ENCODE results near the gene NAA20.

The NAA20 gene

GRCh38 chr20:20052074-20052970, 35.2 kb downstream of the NAA20 start, which contains the start of the genes CFAP61 and CRNKL1:
Gene CFAP61, plus strand, starts transcription at chr20:20052532. Its CDS starts 4,122 bp downstream, at chr20:20056654.
Gene CRNKL1, minus strand, starts transcription at chr20:20052466. Its CDS starts 124 bp downstream, at chr20:20052342.
- H3K4me3 ChIP-seq (ENCODE audit: low read length): peak within 1 kb of the TSS; percentile 98
- peak; percentile 84 for DNase-seq (ENCODE audit: low read depth)
- TF ChIP-seq CTCF (conservative IDR thresholded peaks at IDR 0.05; ENCODE audit: low read depth, low read length): no peak

GRCh38 chr20:20060234-20060998, 43.3 kb downstream of the NAA20 start:
- no peak for DNase-seq (ENCODE audit: low read depth)
- no peak overlapping the region for H3K4me3 ChIP-seq (ENCODE audit: low read length)
- TF ChIP-seq CTCF (conservative IDR thresholded peaks at IDR 0.05; ENCODE audit: low read depth, low read length): no peak

GRCh38 chr20:20063941-20064702, 47.0 kb downstream of the NAA20 start:
- H3K4me3 ChIP-seq (ENCODE audit: low read length): no peak overlapping the region
- no peak for TF ChIP-seq CTCF (conservative IDR thresholded peaks at IDR 0.05; ENCODE audit: low read depth, low read length)

GRCh38 chr20:20065361-20065760, 48.2 kb downstream of the NAA20 start:
- DNase-seq (ENCODE audit: low read depth): no peak
- TF ChIP-seq CTCF (conservative IDR thresholded peaks at IDR 0.05; ENCODE audit: low read depth, low read length): no peak
- H3K4me3 ChIP-seq (ENCODE audit: low read length): no peak overlapping the region

More at GRCh38 chr20:20063941-20064702, 47.0 kb downstream of the NAA20 start:
- no peak for DNase-seq (ENCODE audit: low read depth)

GRCh38 chr20:20070871-20071726, 53.9 kb downstream of the NAA20 start:
- no peak for TF ChIP-seq CTCF (conservative IDR thresholded peaks at IDR 0.05; ENCODE audit: low read depth, low read length)
- H3K4me3 ChIP-seq (ENCODE audit: low read length): no peak overlapping the region
- no peak for DNase-seq (ENCODE audit: low read depth)

GRCh38 chr20:20073801-20074371, 56.7 kb downstream of the NAA20 start:
- no peak for TF ChIP-seq CTCF (conservative IDR thresholded peaks at IDR 0.05; ENCODE audit: low read depth, low read length)
- no peak overlapping the region for H3K4me3 ChIP-seq (ENCODE audit: low read length)
- DNase-seq (ENCODE audit: low read depth): no peak
